Endothelial cell of umbilical vein (primary cell): Measurements from ENCODE around the gene ERLIN1. TPM values are rescaled to one million over a fixed set of nuclear protein-coding genes. Genes with fewer than 3 reads are reported as not detected.

Source experiments
- BruUV-seq: library from RNA; stranded (reverse); fragments of 400-500 nt; replicated peaks from 2 replicates; lab custom pipeline; 2021; lab: Mats Ljungman, UMichigan
- CTCF ChIA-PET: fragments of 300-600, 350-600 bp; sonication (Branson Sonifier 250); formaldehyde crosslinking; loops from one replicate; lab custom pipeline; 2021; ENCODE audit warnings: antibody characterized with exemption, inconsistent platforms; lab: Charles Lee
- POLR2A ChIA-PET: fragments of 300-600, 350-600 bp; sonication (Branson Sonifier 250); formaldehyde crosslinking; loops from one replicate; lab custom pipeline; 2021; ENCODE audit warnings: antibody characterized with exemption, inconsistent platforms; lab: Charles Lee
- DNase-seq: peaks from one replicate; pipeline ENCODE4 v3.0.0-alpha.2; 2011; ENCODE audit warnings: low read depth, low spot score
- FAIRE-seq: peaks from 2 replicates; lab custom pipeline; 2011; peaks lifted over from hg19 to GRCh38; lab: Jason Lieb, UNC
- H2AFZ ChIP-seq: 2 replicates; pipeline ENCODE4 v1.6.0; 2012; ENCODE audit warnings: low read depth, low read length, control low read depth, inconsistent platforms
- H3K27ac ChIP-seq: 2 replicates; pipeline ENCODE4 v1.5.1; 2011; ENCODE audit warnings: low read depth, mild to moderate bottlenecking, control low read depth, low read length, moderate library complexity; ENCODE audit not compliant: insufficient read depth
- H3K27me3 ChIP-seq, 2 experiments: 2 replicates each; pipeline versions ENCODE4 v1.6.0 to v1.6.1; 2011; ENCODE audit warnings: low read length in 2 of 2, mixed read lengths in 1 of 2; ENCODE audit not compliant: control insufficient read depth in 2 of 2, insufficient read depth in 2 of 2
- H3K36me3 ChIP-seq, 2 experiments: 2 replicates in 1 of 2; 3 replicates in 1 of 2; pipeline ENCODE4 v1.5.1; 2011; ENCODE audit warnings: low read length in 2 of 2, mild to moderate bottlenecking in 1 of 2, moderate library complexity in 1 of 2; ENCODE audit not compliant: control insufficient read depth in 2 of 2, insufficient read depth in 2 of 2; ENCODE audit errors: extremely low read depth in 1 of 2
- H3K4me1 ChIP-seq: 3 replicates; pipeline ENCODE4 v1.5.1; 2011; ENCODE audit warnings: mild to moderate bottlenecking, low read length; ENCODE audit not compliant: control insufficient read depth, insufficient read depth; ENCODE audit errors: extremely low read depth
- H3K4me2 ChIP-seq: 2 replicates; pipeline ENCODE4 v1.6.1; 2011; ENCODE audit warnings: low read length, control low read depth, mixed read lengths; ENCODE audit not compliant: insufficient read depth
- H3K4me3 ChIP-seq, 3 experiments: fragments of 200-600 bp in 1 of 3; sonication (generic), shearing (Covaris generic) in 1 of 3; replicated peaks in 1 of 3; 2 replicates each; pipeline ENCODE4 v1.5.1; 2011 to 2016; ENCODE audit warnings: control low read depth in 3 of 3, low read length in 3 of 3, mild to moderate bottlenecking in 2 of 3, inconsistent platforms in 1 of 3, low read depth in 1 of 3, moderate library complexity in 1 of 3; ENCODE audit not compliant: insufficient read depth in 1 of 3
- H3K79me2 ChIP-seq: 2 replicates; pipeline ENCODE4 v1.6.0; 2012; ENCODE audit warnings: low read length, inconsistent platforms; ENCODE audit not compliant: control insufficient read depth, insufficient read depth
- H3K9ac ChIP-seq: replicated peaks from 2 replicates; pipeline ENCODE3; 2011; ENCODE audit warnings: low read length, control low read depth; ENCODE audit not compliant: insufficient read depth; ENCODE audit errors: extremely low read depth
- H3K9me1 ChIP-seq: replicated peaks from 3 replicates; pipeline ENCODE4 v1.6.0; 2011; ENCODE audit warnings: mild to moderate bottlenecking, low read length; ENCODE audit not compliant: control insufficient read depth, insufficient read depth; ENCODE audit errors: extremely low read depth
- H3K9me3 ChIP-seq: replicated peaks from 2 replicates; pipeline ENCODE4 v1.5.1; 2012; ENCODE audit warnings: low read length, inconsistent platforms; ENCODE audit not compliant: control insufficient read depth, insufficient read depth
- H4K20me1 ChIP-seq: replicated peaks from 2 replicates; pipeline ENCODE3; 2011; ENCODE audit warnings: mild to moderate bottlenecking, low read length; ENCODE audit not compliant: control insufficient read depth, insufficient read depth; ENCODE audit errors: extremely low read depth
- CTCF ChIP-seq, 2 donors: IDR thresholded peaks; 1 replicate in 1 of 2; 2 replicates in 1 of 2; pipeline ENCODE4 v1.5.1; 2011; ENCODE audit warnings: low read length in 2 of 2, mild to moderate bottlenecking in 2 of 2, moderate library complexity in 2 of 2, control low read depth in 1 of 2, inconsistent platforms in 1 of 2, low read depth in 1 of 2; ENCODE audit not compliant: insufficient read depth in 1 of 2; ENCODE audit errors: extremely low read depth in 1 of 2
- EZH2 ChIP-seq: IDR thresholded peaks from 2 replicates; pipeline ENCODE4 v1.6.1; 2012; ENCODE audit warnings: borderline replicate concordance, low read depth, mild to moderate bottlenecking, moderate library complexity, low read length, inconsistent platforms; ENCODE audit not compliant: severe bottlenecking
- FOS ChIP-seq: IDR thresholded peaks from 2 replicates; pipeline ENCODE4 v1.6.1; 2011; ENCODE audit warnings: mild to moderate bottlenecking, low read length, moderate library complexity, borderline replicate concordance; ENCODE audit not compliant: insufficient read depth
- GATA2 ChIP-seq: IDR thresholded peaks from 2 replicates; pipeline ENCODE4 v1.7.0; 2011; ENCODE audit warnings: low read depth, mild to moderate bottlenecking, moderate library complexity, mixed read lengths, low read length; ENCODE audit not compliant: insufficient read length, insufficient read depth
- JUN ChIP-seq: IDR thresholded peaks from 2 replicates; pipeline ENCODE4 v1.6.1; 2011; ENCODE audit warnings: borderline replicate concordance, low read depth; ENCODE audit not compliant: insufficient read length, insufficient read depth
- dilution Hi-C: fragments of 300-500 bp; cut with MboI; formaldehyde crosslinking; loops from one replicate; pipeline ENCODE4 v1.15.0; 2019; ENCODE audit warnings: low sequenced_read_pairs; ENCODE audit not compliant: extremely low pct_ligation_motif_present
- intact Hi-C: fragments of 100-400 bp; cut with micrococcal nuclease; formaldehyde crosslinking; loops from one replicate; pipeline ENCODE4 v1.10.0; 2022
- polyA plus RNA-seq, 4 experiments: library from polyadenylated mRNA; depleted of rRNA in 3 of 4; stranded (reverse) in 3 of 4; unstranded in 1 of 4; fragments of >200 nt; gene quantifications; 2 replicates each; pipeline versions ENCODE4 v1.2.1 to v1.2.3, GENCODE V29; 2011 to 2012; ENCODE audit warnings: missing spikeins in 1 of 4
- total RNA-seq: library from RNA; stranded (reverse); gene quantifications from 2 replicates; pipeline ENCODE4 v1.2.3, GENCODE V29; 2021

ERLIN1 gene
- total and polyA plus RNA-seq, 2 donors (not counting 3 experiments of a cell fraction or from before 2014, with no cell fraction given), result 30.7 to 51.0 TPM

- CTCF ChIA-PET, result interaction anchor here (1.1 kb wide), 1 partner anchor 11 kb away, joined by 3 read pairs; no protein-coding TSS in a partner anchor
Measured at GRCh38 chr10:100133801-100134200, 52.0 kb downstream of the ERLIN1 start.

More at GRCh38 chr10:100133801-100134200, 52.0 kb downstream of the ERLIN1 start:
- H3K27ac ChIP-seq, result no peak overlapping the region
- no peaks in the 10 kb centered on the region for H3K9me1 ChIP-seq
- no peak overlapping the region for H2AFZ ChIP-seq
- H3K36me3 ChIP-seq, result no peaks in the 10 kb centered on the region
- H4K20me1 ChIP-seq, result no peaks in the 10 kb centered on the region
- peaks cover 6 to 11% of the 10 kb centered on the region in 2 experiments for H3K27me3 ChIP-seq
- no TSS peak for BruUV-seq
- DNase-seq (no peak), FAIRE-seq (no peak)
- no peak overlapping the region for H3K4me3 ChIP-seq
- dilution Hi-C loops (no loop called here), intact Hi-C loops (no loop called here)
- TF ChIP-seq JUN (no peak), EZH2 (no peak), CTCF (IDR thresholded peaks at IDR 0.05; ENCODE audit: extremely low read depth in 1 of 2, insufficient read depth in 1 of 2, low read depth in 1 of 2, low read length in 2 of 2) (no peak), GATA2 (no peak), FOS (no peak)
- no peak overlapping the region for H3K9ac ChIP-seq
- POLR2A ChIA-PET, result no interaction called here
- no peaks in the 10 kb centered on the region for H3K4me1 ChIP-seq
- no peaks in the 10 kb centered on the region for H3K79me2 ChIP-seq
- H3K4me2 ChIP-seq, result no peak overlapping the region
- no peaks in the 10 kb centered on the region for H3K9me3 ChIP-seq
